Neural cell (in vitro differentiated cells): Measurements from ENCODE around the gene CYTH3. TPM values are rescaled to one million over a fixed set of nuclear protein-coding genes. Genes with fewer than 3 reads are reported as not detected.
"Not testable (repeated sequence)": the region's sequence is repeated elsewhere in the genome, so short reads cannot be mapped to it uniquely, and the experiment has no call there.

ENCODE experiments used
- H2AFZ ChIP-seq: fragments of 200-600, 300-800 bp; sonication (generic), shearing (Covaris generic); 2 replicates; pipeline ENCODE4 v1.6.0; 2014; ENCODE audit warnings: low read depth, mild to moderate bottlenecking, antibody characterized with exemption, low read length, moderate library complexity
- H3F3A ChIP-seq: fragments of 200-600 bp; shearing (Covaris generic); 2 replicates; pipeline ENCODE4 v1.6.1; 2016; ENCODE audit warnings: mild to moderate bottlenecking, moderate library complexity, mixed read lengths, antibody characterized with exemption, low read length; ENCODE audit not compliant: insufficient read depth, poor library complexity, severe bottlenecking
- H3K27ac ChIP-seq: fragments of 200-600, 300-800 bp; sonication (generic), shearing (Covaris generic); 2 replicates; pipeline ENCODE4 v1.5.1; 2014; ENCODE audit warnings: mild to moderate bottlenecking, low read length, moderate library complexity
- H3K27me3 ChIP-seq: fragments of 300-800, 200-600 bp; sonication (generic), shearing (Covaris generic); 2 replicates; pipeline ENCODE4 v1.6.0; 2014; ENCODE audit warnings: mild to moderate bottlenecking, low read depth, low read length, moderate library complexity; ENCODE audit not compliant: insufficient read depth
- H3K36me3 ChIP-seq: fragments of 300-800, 200-600 bp; sonication (generic), shearing (Covaris generic); 2 replicates; pipeline ENCODE4 v1.5.1; 2014; ENCODE audit warnings: mild to moderate bottlenecking, antibody characterized with exemption, low read length, moderate library complexity; ENCODE audit not compliant: insufficient read depth
- H3K4me2 ChIP-seq: fragments of 300-800, 200-600 bp; sonication (generic), shearing (Covaris generic); 2 replicates; pipeline ENCODE4 v1.6.0; 2014; ENCODE audit warnings: mild to moderate bottlenecking, low read length
- H3K4me3 ChIP-seq: fragments of 300-800, 200-600 bp; sonication (generic), shearing (Covaris generic); 2 replicates; pipeline ENCODE4 v1.5.1; 2014; ENCODE audit warnings: mild to moderate bottlenecking, low read length, moderate library complexity
- H3K79me2 ChIP-seq: fragments of 200-600 bp; shearing (Covaris generic); replicated peaks from 2 replicates; pipeline ENCODE4 v1.6.0; 2014; ENCODE audit warnings: mild to moderate bottlenecking, low read length, moderate library complexity; ENCODE audit not compliant: insufficient read depth
- H3K9ac ChIP-seq: fragments of 300-800, 200-600 bp; sonication (generic), shearing (Covaris generic); 2 replicates; pipeline ENCODE4 v1.6.1; 2016; ENCODE audit warnings: mild to moderate bottlenecking, low read length, mixed read lengths
- H3K9me2 ChIP-seq: fragments of 200-600 bp; shearing (Covaris generic); 2 replicates; pipeline ENCODE4 v1.6.1; 2016; ENCODE audit warnings: mild to moderate bottlenecking, low read length, mixed read lengths; ENCODE audit not compliant: insufficient read depth
- H3K9me3 ChIP-seq: fragments of 200-600, 300-800 bp; sonication (generic), shearing (Covaris generic); 2 replicates; pipeline ENCODE4 v1.6.1; 2016; ENCODE audit warnings: mild to moderate bottlenecking, mixed run types, low read length, moderate library complexity, mixed read lengths
- H4K20me1 ChIP-seq: fragments of 200-600 bp; shearing (Covaris generic); 2 replicates; pipeline ENCODE4 v1.6.1; 2016; ENCODE audit warnings: mild to moderate bottlenecking, mixed run types; ENCODE audit not compliant: insufficient read depth
- CTCF ChIP-seq: fragments of 450-650 bp; IDR thresholded peaks from 2 replicates; pipeline ENCODE4 v1.5.1; 2014; ENCODE audit warnings: antibody characterized with exemption, mild to moderate bottlenecking, moderate library complexity; ENCODE audit not compliant: poor library complexity, severe bottlenecking
- EP300 ChIP-seq: fragments of 450-650 bp; conservative IDR thresholded peaks from 2 replicates; pipeline ENCODE4 v1.6.1; 2014; ENCODE audit warnings: antibody characterized with exemption, mild to moderate bottlenecking, moderate library complexity; ENCODE audit not compliant: poor library complexity, severe bottlenecking
- EZH2 ChIP-seq: fragments of 200-600, 300-800 bp; shearing (Covaris generic), sonication (generic); IDR thresholded peaks from 2 replicates; pipeline ENCODE4 v1.6.1; 2014; ENCODE audit warnings: antibody characterized with exemption, low read length, borderline replicate concordance, mild to moderate bottlenecking; ENCODE audit not compliant: insufficient read depth, poor library complexity, severe bottlenecking
- MXI1 ChIP-seq: fragments of 450-650 bp; conservative IDR thresholded peaks from 2 replicates; pipeline ENCODE4 v1.6.1; 2014; ENCODE audit warnings: antibody characterized with exemption, mild to moderate bottlenecking; ENCODE audit not compliant: poor library complexity, severe bottlenecking
- POLR2AphosphoS5 ChIP-seq: IDR thresholded peaks from 2 replicates; pipeline ENCODE4 v1.6.1; 2012
- RAD21 ChIP-seq: fragments of 450-650 bp; conservative IDR thresholded peaks from 2 replicates; pipeline ENCODE4 v1.6.1; 2014; ENCODE audit warnings: antibody characterized with exemption, mild to moderate bottlenecking, moderate library complexity
- REST ChIP-seq: IDR thresholded peaks from 2 replicates; pipeline ENCODE4 v1.6.1; 2012; ENCODE audit warnings: borderline replicate concordance
- SMC3 ChIP-seq: fragments of 450-650 bp; conservative IDR thresholded peaks from 2 replicates; pipeline ENCODE4 v1.6.1; 2014; ENCODE audit warnings: antibody characterized with exemption, mild to moderate bottlenecking, moderate library complexity; ENCODE audit not compliant: poor library complexity
- TAF1 ChIP-seq: IDR thresholded peaks from 2 replicates; pipeline ENCODE4 v1.6.1; 2012; ENCODE audit warnings: low read depth
- polyA plus RNA-seq: library from polyadenylated mRNA; depleted of rRNA; stranded (reverse); fragments of >200 nt; gene quantifications from 2 replicates; pipeline ENCODE4 v1.2.3, GENCODE V29; 2014

CYTH3 gene
- polyA plus RNA-seq, 1 donor from 2014 or later, result 33.9 TPM

GRCh38 chr7:6293202-6293601 is 20.8 kb upstream of the CYTH3 start:
- Histone ChIP-seq H3K4me3 (no peak overlapping the region), H3K79me2 (no peaks in the 10 kb centered on the region), H2AFZ (no peak overlapping the region), H3K4me2 (no peak overlapping the region), H3K27me3 (no peaks in the 10 kb centered on the region), H3F3A (no peaks in the 10 kb centered on the region), H3K36me3 (no peaks in the 10 kb centered on the region), H3K9me3 (no peaks in the 10 kb centered on the region), H3K9me2 (no peaks in the 10 kb centered on the region), H3K27ac (no peak overlapping the region), H4K20me1 (no peaks in the 10 kb centered on the region), H3K9ac (no peak overlapping the region)
- TF ChIP-seq SMC3 (no peak), MXI1 (no peak), POLR2AphosphoS5 (no peak), CTCF (no peak), EZH2 (no peak), REST (no peak)

GRCh38 chr7:6291941-6292340 is 19.5 kb upstream of the CYTH3 start:
- not testable (repeated sequence) for H3F3A ChIP-seq, H3K36me3 ChIP-seq, H3K9ac ChIP-seq, H3K27me3 ChIP-seq, H3K9me3 ChIP-seq, H3K9me2 ChIP-seq, H3K4me2 ChIP-seq, H3K27ac ChIP-seq, H3K79me2 ChIP-seq, H2AFZ ChIP-seq, H4K20me1 ChIP-seq, H3K4me3 ChIP-seq

- Histone ChIP-seq H3K27ac (no peak overlapping the region), H3K4me3 (no peak overlapping the region), H4K20me1 (no peaks in the 10 kb centered on the region), H3K9me2 (no peaks in the 10 kb centered on the region), H3K4me2 (no peak overlapping the region), H3K9ac (no peak overlapping the region), H2AFZ (no peak overlapping the region), H3K79me2 (no peaks in the 10 kb centered on the region), H3K9me3 (no peaks in the 10 kb centered on the region), H3K36me3 (no peaks in the 10 kb centered on the region), H3K27me3 (no peaks in the 10 kb centered on the region), H3F3A (no peaks in the 10 kb centered on the region)
- TF ChIP-seq CTCF (no peak), MXI1 (no peak), EZH2 (no peak), POLR2AphosphoS5 (no peak), EP300 (no peak), RAD21 (no peak), SMC3 (no peak), TAF1 (no peak), REST (no peak)
Measured at GRCh38 chr7:6291531-6291930, 19.1 kb upstream of the CYTH3 start.
